HepG2 (cell line): ENCODE data around the gene GNB3. TPM values are rescaled to one million over a fixed set of nuclear protein-coding genes. Genes with fewer than 3 reads are reported as not detected.
A peak's percentile ranks its signal among the peaks of the same experiment; 100 is the strongest.

ENCODE experiments used
- ATAC-seq: fragments of 200-7000 bp; cut with Tn5 transposase; 3 replicates; pipeline ENCODE4 v1.9.1; 2020; ENCODE audit warnings: mild to moderate bottlenecking, moderate library complexity
- BruUV-seq: library from RNA; stranded (reverse); fragments of 400-500 nt; replicated peaks from 2 replicates; lab custom pipeline; 2021; lab: Mats Ljungman, UMichigan
- CTCF ChIA-PET: fragments of 300-600 bp; formaldehyde crosslinking; extraction: SDS; loops from one replicate; lab custom pipeline; 2021; ENCODE audit warnings: low total read pairs, inconsistent platforms, low intra/inter-chr PET ratio; lab: Yijun Ruan, JAX
- POLR2A ChIA-PET: fragments of 350-600 bp; sonication (Branson Sonifier 250); formaldehyde crosslinking; loops from one replicate; lab custom pipeline; 2020; ENCODE audit warnings: antibody characterized with exemption, inconsistent platforms; lab: Yijun Ruan, JAX
- DNase-seq: peaks from one replicate; pipeline ENCODE4 v3.0.0-alpha.2; 2015; ENCODE audit warnings: low spot score
- FAIRE-seq: peaks from 3 replicates; lab custom pipeline; 2011; peaks lifted over from hg19 to GRCh38; lab: Jason Lieb, UNC
- H2AFZ ChIP-seq: one replicate; pipeline ENCODE4 v1.6.1; 2011; ENCODE audit warnings: low read length, inconsistent platforms
- H3K27ac ChIP-seq: fragments of 300-600 bp; 3 replicates; pipeline ENCODE4 v1.8.0; 2011; ENCODE audit warnings: mixed run types, mild to moderate bottlenecking, mixed read lengths, low read length, inconsistent platforms; ENCODE audit not compliant: insufficient read depth; ENCODE audit errors: extremely low read length
- H3K27me3 ChIP-seq, 2 experiments: fragments of 200-600 bp in 1 of 2; 2 replicates in 1 of 2; 3 replicates in 1 of 2; pipeline versions ENCODE4 v1.6.0 to v1.8.0; 2011; ENCODE audit warnings: low read length in 2 of 2, mild to moderate bottlenecking in 2 of 2, moderate library complexity in 2 of 2, inconsistent platforms in 1 of 2; ENCODE audit not compliant: insufficient read depth in 2 of 2, control insufficient read depth in 1 of 2
- H3K36me3 ChIP-seq, 2 experiments: fragments of 200-600 bp in 1 of 2; replicated peaks in 1 of 2; 2 replicates in 1 of 2; 3 replicates in 1 of 2; pipeline versions ENCODE4 v1.5.1 to v1.8.0; 2011; ENCODE audit warnings: low read length in 2 of 2, inconsistent platforms in 1 of 2; ENCODE audit not compliant: insufficient read depth in 2 of 2, control insufficient read depth in 1 of 2
- H3K4me1 ChIP-seq: 2 replicates; pipeline ENCODE4 v1.5.1; 2012; ENCODE audit warnings: low read length, inconsistent platforms; ENCODE audit not compliant: insufficient read depth
- H3K4me2 ChIP-seq: 2 replicates; pipeline ENCODE4 v1.6.0; 2011; ENCODE audit warnings: low read depth, low read length, inconsistent platforms
- H3K4me3 ChIP-seq, 3 experiments: fragments of 200-600 bp in 1 of 3; sonication (generic), shearing (Covaris generic) in 1 of 3; replicated peaks in 1 of 3; 2 replicates each; pipeline ENCODE4 v1.5.1; 2011 to 2016; ENCODE audit warnings: low read length in 3 of 3, inconsistent platforms in 2 of 3, low read depth in 2 of 3, mild to moderate bottlenecking in 2 of 3, control low read depth in 1 of 3, mixed read lengths in 1 of 3; ENCODE audit not compliant: insufficient read depth in 1 of 3
- H3K79me2 ChIP-seq: one replicate; pipeline ENCODE4 v1.6.1; 2011; ENCODE audit warnings: low read length, inconsistent platforms; ENCODE audit not compliant: insufficient read depth
- H3K9ac ChIP-seq: 2 replicates; pipeline ENCODE4 v1.6.0; 2011; ENCODE audit warnings: mild to moderate bottlenecking, low read depth, low read length, inconsistent platforms; ENCODE audit not compliant: insufficient read depth
- H3K9me3 ChIP-seq: 2 replicates; pipeline ENCODE4 v1.5.1; 2012; ENCODE audit warnings: mild to moderate bottlenecking, low read length
- H4K20me1 ChIP-seq: 2 replicates; pipeline ENCODE4 v1.6.0; 2011; ENCODE audit warnings: inconsistent platforms, mild to moderate bottlenecking, low read length, moderate library complexity; ENCODE audit not compliant: insufficient read depth
- FIP1L1 ChIP-seq: fragments of 200-400 bp; formaldehyde crosslinking; IDR thresholded peaks from 2 replicates; pipeline ENCODE4 v1.6.1; 2018; ENCODE audit warnings: low read depth, mild to moderate bottlenecking, low read length, moderate library complexity, borderline replicate concordance; ENCODE audit not compliant: insufficient read depth
- GATAD1 ChIP-seq: IDR thresholded peaks from 2 replicates; pipeline ENCODE4 v1.6.1; 2016; ENCODE audit warnings: missing genetic modification reagents, missing compliant biosample characterization
- HHEX ChIP-seq: IDR thresholded peaks from 2 replicates; pipeline ENCODE4 v1.6.1; 2016; ENCODE audit warnings: control low read depth
- HMG20A ChIP-seq: IDR thresholded peaks from 2 replicates; pipeline ENCODE4 v1.6.1; 2016; ENCODE audit warnings: borderline replicate concordance
- HMGXB4 ChIP-seq, 2 experiments: sonication (generic) in 1 of 2; formaldehyde crosslinking in 1 of 2; IDR thresholded peaks; 2 replicates each; pipeline versions ENCODE4 v1.4.0 to v1.6.1; 2018 to 2020; ENCODE audit warnings: missing genetic modification reagents in 2 of 2, borderline replicate concordance in 1 of 2, low read depth in 1 of 2, mild to moderate bottlenecking in 1 of 2, missing biosample characterization in 1 of 2
- MAFF ChIP-seq: IDR thresholded peaks from 2 replicates; pipeline ENCODE4 v1.6.1; 2011; ENCODE audit warnings: low read depth, low read length, improper control_type of control experiment
- MAX ChIP-seq: IDR thresholded peaks from 2 replicates; pipeline ENCODE4 v1.6.1; 2012; ENCODE audit warnings: inconsistent platforms
- MYC ChIP-seq: sonication (generic); formaldehyde crosslinking; IDR thresholded peaks from 2 replicates; pipeline ENCODE4 v1.9.0; 2021; ENCODE audit warnings: missing genetic modification reagents, borderline replicate concordance
- NFE2 ChIP-seq: sonication (generic); formaldehyde crosslinking; IDR thresholded peaks from 2 replicates; pipeline ENCODE4 v1.4.0; 2020; ENCODE audit warnings: missing genetic modification reagents
- NR2F2 ChIP-seq: IDR thresholded peaks from 2 replicates; pipeline ENCODE4 v1.6.1; 2012; ENCODE audit warnings: low read depth, inconsistent platforms, borderline replicate concordance
- POLR2AphosphoS5 ChIP-seq: IDR thresholded peaks from 2 replicates; pipeline ENCODE4 v1.6.1; 2012; ENCODE audit warnings: low read depth, low read length
- RBFOX2 ChIP-seq: fragments of 200-400 bp; formaldehyde crosslinking; IDR thresholded peaks from 2 replicates; pipeline ENCODE4 v1.6.1; 2017; ENCODE audit warnings: low read depth, mild to moderate bottlenecking, low read length
- SOX5 ChIP-seq: IDR thresholded peaks from 2 replicates; pipeline ENCODE4 v1.6.1; 2016; ENCODE audit warnings: borderline replicate concordance
- ZMYM2 ChIP-seq: sonication (generic); formaldehyde crosslinking; IDR thresholded peaks from 2 replicates; pipeline ENCODE4 v1.8.0; 2022; ENCODE audit warnings: mild to moderate bottlenecking, missing genetic modification reagents
- ZMYM4 ChIP-seq: sonication (generic); formaldehyde crosslinking; IDR thresholded peaks from 2 replicates; pipeline ENCODE4 v1.8.1; 2023; ENCODE audit warnings: mild to moderate bottlenecking, missing genetic modification reagents
- ZNF138 ChIP-seq: sonication (generic); formaldehyde crosslinking; IDR thresholded peaks from 2 replicates; pipeline ENCODE4 v1.5.0; 2020; ENCODE audit warnings: mild to moderate bottlenecking, low read depth, missing genetic modification reagents
- ZNF17 ChIP-seq: sonication (generic); formaldehyde crosslinking; IDR thresholded peaks from 2 replicates; pipeline ENCODE4 v1.5.0; 2020; ENCODE audit warnings: mild to moderate bottlenecking, missing genetic modification reagents
- ZNF496 ChIP-seq: sonication (generic); formaldehyde crosslinking; IDR thresholded peaks from 2 replicates; pipeline ENCODE4 v1.8.1; 2023; ENCODE audit warnings: mild to moderate bottlenecking, moderate library complexity, missing genetic modification reagents; ENCODE audit not compliant: insufficient replicate concordance
- ZNF501 ChIP-seq: sonication (generic); formaldehyde crosslinking; IDR thresholded peaks from 2 replicates; pipeline ENCODE4 v1.5.1; 2020; ENCODE audit warnings: mild to moderate bottlenecking, moderate library complexity, missing genetic modification reagents
- ZNF513 ChIP-seq: sonication (generic); formaldehyde crosslinking; conservative IDR thresholded peaks from 2 replicates; pipeline ENCODE4 v1.5.0; 2020; ENCODE audit warnings: missing genetic modification reagents
- ZNF576 ChIP-seq: sonication (generic); formaldehyde crosslinking; IDR thresholded peaks from 2 replicates; pipeline ENCODE4 v1.4.0; 2020; ENCODE audit warnings: mild to moderate bottlenecking, missing genetic modification reagents
- WGBS: methylation state at CpG from one replicate; pipeline ENCODE4 v1.1.6; 2017; ENCODE audit warnings: low lambda C conversion rate; 5-methylcytosine and 5-hydroxymethylcytosine counted together
- in situ Hi-C: cut with HindIII; loops from 2 replicates; pipeline ENCODE4 v1.10.0; 2017; ENCODE audit warnings: low pct_unique_long_range_greater_than_20kb; ENCODE audit not compliant: extremely low pct_ligation_motif_present
- intact Hi-C: fragments of 100-400 bp; cut with micrococcal nuclease; formaldehyde crosslinking; loops from one replicate; pipeline ENCODE4 v1.10.0; 2022; ENCODE audit not compliant: unreplicated experiment
- polyA plus RNA-seq, 8 experiments: library from polyadenylated mRNA; depleted of rRNA in 3 of 8; stranded (reverse) in 7 of 8; unstranded in 1 of 8; fragments of >200 nt; fragmentation: Illumina TruSeq in 4 of 8; extraction: Trizol in 4 of 8; gene quantifications; 2 replicates each; pipeline versions ENCODE4 v1.2.1 to v1.2.3, GENCODE V29; 2011 to 2016; ENCODE audit warnings: low read depth in 4 of 8, missing spikeins in 1 of 8, mixed read lengths in 1 of 8; ENCODE audit not compliant: insufficient read depth in 1 of 8
- total RNA-seq, 5 experiments: library from RNA; depleted of rRNA; stranded (reverse); fragments of >200 nt; fragmentation: Illumina TruSeq; extraction: Trizol; gene quantifications; 2 replicates each; pipeline ENCODE4 v1.2.3, GENCODE V29; 2016; ENCODE audit warnings: low read depth in 1 of 5

Gene GNB3
- total and polyA plus RNA-seq, 2 of the 13 experiments (the other 11 are each of a cell fraction or from before 2014, with no cell fraction given) = 1.3 to 3.6 TPM

- H3K27ac ChIP-seq = no peak overlapping the region
- no peak overlapping the region for H3K9ac ChIP-seq
- no peak overlapping the region for H3K4me2 ChIP-seq
- FAIRE-seq (peak; percentile 75), ATAC-seq (peak; percentile 65), DNase-seq (peak; percentile 67)
- H3K79me2 ChIP-seq = peaks cover 16% of the 10 kb centered on the region
- intact Hi-C loops = loop anchor here (1.0 to 10.0 kb wide), 4 partner anchors 47 to 211 kb away; partner anchors contain the start of gene MLF2
- BruUV-seq = no TSS peak
- WGBS = 41% methylated on average over 8 of the region's 19 CpGs
- H3K4me1 ChIP-seq = peaks cover 34% of the 10 kb centered on the region
- peaks cover 2 to 6% of the 10 kb centered on the region in 2 experiments; a peak in 3 of 5 replicates for H3K27me3 ChIP-seq
- ChIA-PET CTCF (interaction anchor here (0.7 to 2.6 kb wide), 8 partner anchors 67 to 208 kb away, joined by 3 to 34 read pairs (median 4); partner anchors contain the start of gene MLF2), POLR2A (interaction anchor here (1.2 kb wide), 1 partner anchor 72 kb away, joined by 6 read pairs; the partner anchor contains the start of gene MLF2)
- H3K36me3 ChIP-seq = peaks cover under 1 to 1% of the 10 kb centered on the region in 2 experiments; a peak in 2 of 5 replicates
- no peak overlapping the region for H3K4me3 ChIP-seq
- no peak overlapping the region for H2AFZ ChIP-seq
- no peaks in the 10 kb centered on the region for H3K9me3 ChIP-seq
- in situ Hi-C loops = loop anchor here (5.0 kb wide), 1 partner anchor 73 kb away; the partner anchor contains the start of gene MLF2
- H4K20me1 ChIP-seq = no peaks in the 10 kb centered on the region
- TF ChIP-seq MAX (0 out of 2 replicates have a peak, but pooled peaks have one; percentile 16), ZNF496 (CRISPR knock-in tag) (no peak), ZMYM4 (CRISPR knock-in tag) (no peak), MAFF (no peak), ZNF501 (0 out of 2 replicates have a peak, but pooled peaks have one; percentile 15), NFE2 (CRISPR knock-in tag) (no peak), ZNF513 (no peak), ZNF138 (CRISPR knock-in tag) (no peak), GATAD1 (CRISPR knock-in tag) (no peak), POLR2AphosphoS5 (peak; percentile 29; the same call in 1 of the 2 replicates), ZMYM2 (CRISPR knock-in tag) (no peak), ZNF576 (CRISPR knock-in tag) (no peak), FIP1L1 (no peak), ZNF17 (CRISPR knock-in tag) (no peak), SOX5 (CRISPR knock-in tag) (0 out of 2 replicates have a peak, but pooled peaks have one; percentile 11), HMGXB4 (CRISPR knock-in tag; IDR thresholded peaks at IDR 0.05; ENCODE audit: borderline replicate concordance in 1 of 2, low read depth in 1 of 2) (peak; percentile 28 to 56; a peak in 2 of 4 replicates), NR2F2 (no peak), RBFOX2 (peak; percentile 51; the same call in 1 of the 2 replicates), HMG20A (CRISPR knock-in tag) (no peak), HHEX (CRISPR knock-in tag) (no peak), MYC (CRISPR knock-in tag) (no peak)
Measured at GRCh38 chr12:6825398-6826124, 15.2 kb upstream of the GNB3 start.
